Endothelial cell of umbilical vein (primary cell): Measurements from ENCODE around the gene PSIP1. TPM values are rescaled to one million over a fixed set of nuclear protein-coding genes. Genes with fewer than 3 reads are reported as not detected.

Experiments used
- BruUV-seq: library from RNA; stranded (reverse); fragments of 400-500 nt; replicated peaks from 2 replicates; lab custom pipeline; 2021; lab: Mats Ljungman, UMichigan
- CTCF ChIA-PET: fragments of 300-600, 350-600 bp; sonication (Branson Sonifier 250); formaldehyde crosslinking; loops from one replicate; lab custom pipeline; 2021; ENCODE audit warnings: antibody characterized with exemption, inconsistent platforms; lab: Charles Lee
- POLR2A ChIA-PET: fragments of 300-600, 350-600 bp; sonication (Branson Sonifier 250); formaldehyde crosslinking; loops from one replicate; lab custom pipeline; 2021; ENCODE audit warnings: antibody characterized with exemption, inconsistent platforms; lab: Charles Lee
- DNase-seq: peaks from one replicate; pipeline ENCODE4 v3.0.0-alpha.2; 2011; ENCODE audit warnings: low read depth, low spot score
- FAIRE-seq: peaks from 2 replicates; lab custom pipeline; 2011; peaks lifted over from hg19 to GRCh38; lab: Jason Lieb, UNC
- H2AFZ ChIP-seq: 2 replicates; pipeline ENCODE4 v1.6.0; 2012; ENCODE audit warnings: low read depth, low read length, control low read depth, inconsistent platforms
- H3K27ac ChIP-seq: 2 replicates; pipeline ENCODE4 v1.5.1; 2011; ENCODE audit warnings: low read depth, mild to moderate bottlenecking, control low read depth, low read length, moderate library complexity; ENCODE audit not compliant: insufficient read depth
- H3K27me3 ChIP-seq, 2 experiments: 2 replicates each; pipeline versions ENCODE4 v1.6.0 to v1.6.1; 2011; ENCODE audit warnings: low read length in 2 of 2, mixed read lengths in 1 of 2; ENCODE audit not compliant: control insufficient read depth in 2 of 2, insufficient read depth in 2 of 2
- H3K36me3 ChIP-seq, 2 experiments: 2 replicates in 1 of 2; 3 replicates in 1 of 2; pipeline ENCODE4 v1.5.1; 2011; ENCODE audit warnings: low read length in 2 of 2, mild to moderate bottlenecking in 1 of 2, moderate library complexity in 1 of 2; ENCODE audit not compliant: control insufficient read depth in 2 of 2, insufficient read depth in 2 of 2; ENCODE audit errors: extremely low read depth in 1 of 2
- H3K4me1 ChIP-seq: 3 replicates; pipeline ENCODE4 v1.5.1; 2011; ENCODE audit warnings: mild to moderate bottlenecking, low read length; ENCODE audit not compliant: control insufficient read depth, insufficient read depth; ENCODE audit errors: extremely low read depth
- H3K4me2 ChIP-seq: 2 replicates; pipeline ENCODE4 v1.6.1; 2011; ENCODE audit warnings: low read length, control low read depth, mixed read lengths; ENCODE audit not compliant: insufficient read depth
- H3K4me3 ChIP-seq, 3 experiments: fragments of 200-600 bp in 1 of 3; sonication (generic), shearing (Covaris generic) in 1 of 3; replicated peaks in 1 of 3; 2 replicates each; pipeline ENCODE4 v1.5.1; 2011 to 2016; ENCODE audit warnings: control low read depth in 3 of 3, low read length in 3 of 3, mild to moderate bottlenecking in 2 of 3, inconsistent platforms in 1 of 3, low read depth in 1 of 3, moderate library complexity in 1 of 3; ENCODE audit not compliant: insufficient read depth in 1 of 3
- H3K79me2 ChIP-seq: 2 replicates; pipeline ENCODE4 v1.6.0; 2012; ENCODE audit warnings: low read length, inconsistent platforms; ENCODE audit not compliant: control insufficient read depth, insufficient read depth
- H3K9ac ChIP-seq: replicated peaks from 2 replicates; pipeline ENCODE3; 2011; ENCODE audit warnings: low read length, control low read depth; ENCODE audit not compliant: insufficient read depth; ENCODE audit errors: extremely low read depth
- H3K9me1 ChIP-seq: replicated peaks from 3 replicates; pipeline ENCODE4 v1.6.0; 2011; ENCODE audit warnings: mild to moderate bottlenecking, low read length; ENCODE audit not compliant: control insufficient read depth, insufficient read depth; ENCODE audit errors: extremely low read depth
- H3K9me3 ChIP-seq: replicated peaks from 2 replicates; pipeline ENCODE4 v1.5.1; 2012; ENCODE audit warnings: low read length, inconsistent platforms; ENCODE audit not compliant: control insufficient read depth, insufficient read depth
- H4K20me1 ChIP-seq: replicated peaks from 2 replicates; pipeline ENCODE3; 2011; ENCODE audit warnings: mild to moderate bottlenecking, low read length; ENCODE audit not compliant: control insufficient read depth, insufficient read depth; ENCODE audit errors: extremely low read depth
- EZH2 ChIP-seq: IDR thresholded peaks from 2 replicates; pipeline ENCODE4 v1.6.1; 2012; ENCODE audit warnings: borderline replicate concordance, low read depth, mild to moderate bottlenecking, moderate library complexity, low read length, inconsistent platforms; ENCODE audit not compliant: severe bottlenecking
- FOS ChIP-seq: IDR thresholded peaks from 2 replicates; pipeline ENCODE4 v1.6.1; 2011; ENCODE audit warnings: mild to moderate bottlenecking, low read length, moderate library complexity, borderline replicate concordance; ENCODE audit not compliant: insufficient read depth
- GATA2 ChIP-seq: IDR thresholded peaks from 2 replicates; pipeline ENCODE4 v1.7.0; 2011; ENCODE audit warnings: low read depth, mild to moderate bottlenecking, moderate library complexity, mixed read lengths, low read length; ENCODE audit not compliant: insufficient read length, insufficient read depth
- JUN ChIP-seq: IDR thresholded peaks from 2 replicates; pipeline ENCODE4 v1.6.1; 2011; ENCODE audit warnings: borderline replicate concordance, low read depth; ENCODE audit not compliant: insufficient read length, insufficient read depth
- MYC ChIP-seq: IDR thresholded peaks from one replicate; pipeline ENCODE4 v1.6.1; 2011; ENCODE audit warnings: mild to moderate bottlenecking, low read depth, low read length
- POLR2A ChIP-seq: IDR thresholded peaks from 2 replicates; pipeline ENCODE4 v1.6.1; 2012; ENCODE audit warnings: low read depth, mild to moderate bottlenecking, control low read depth, low read length
- POLR2AphosphoS5 ChIP-seq: IDR thresholded peaks from 2 replicates; pipeline ENCODE4 v1.6.1; 2012; ENCODE audit warnings: low read depth, mild to moderate bottlenecking, control low read depth, low read length, moderate library complexity; ENCODE audit not compliant: insufficient read depth
- dilution Hi-C: fragments of 300-500 bp; cut with MboI; formaldehyde crosslinking; loops from one replicate; pipeline ENCODE4 v1.15.0; 2019; ENCODE audit warnings: low sequenced_read_pairs; ENCODE audit not compliant: extremely low pct_ligation_motif_present
- intact Hi-C: fragments of 100-400 bp; cut with micrococcal nuclease; formaldehyde crosslinking; loops from one replicate; pipeline ENCODE4 v1.10.0; 2022
- polyA plus RNA-seq, 4 experiments: library from polyadenylated mRNA; depleted of rRNA in 3 of 4; stranded (reverse) in 3 of 4; unstranded in 1 of 4; fragments of >200 nt; gene quantifications; 2 replicates each; pipeline versions ENCODE4 v1.2.1 to v1.2.3, GENCODE V29; 2011 to 2012; ENCODE audit warnings: missing spikeins in 1 of 4
- total RNA-seq: library from RNA; stranded (reverse); gene quantifications from 2 replicates; pipeline ENCODE4 v1.2.3, GENCODE V29; 2021
- TF ChIP-seq, protein P1 (sequence below), 2 donors: IDR thresholded peaks; 1 replicate in 1 of 2; 2 replicates in 1 of 2; pipeline ENCODE4 v1.5.1; 2011; ENCODE audit warnings: low read length in 2 of 2, mild to moderate bottlenecking in 2 of 2, moderate library complexity in 2 of 2, control low read depth in 1 of 2, inconsistent platforms in 1 of 2, low read depth in 1 of 2; ENCODE audit not compliant: insufficient read depth in 1 of 2; ENCODE audit errors: extremely low read depth in 1 of 2
- TF ChIP-seq, protein P2 (sequence below): IDR thresholded peaks from 2 replicates; pipeline ENCODE4 v1.6.1; 2011; ENCODE audit not compliant: insufficient read depth, insufficient read length

Gene PSIP1
- total and polyA plus RNA-seq, 2 donors (not counting 3 experiments of a cell fraction or from before 2014, with no cell fraction given) = 12.9 to 76.7 TPM

DNA sequence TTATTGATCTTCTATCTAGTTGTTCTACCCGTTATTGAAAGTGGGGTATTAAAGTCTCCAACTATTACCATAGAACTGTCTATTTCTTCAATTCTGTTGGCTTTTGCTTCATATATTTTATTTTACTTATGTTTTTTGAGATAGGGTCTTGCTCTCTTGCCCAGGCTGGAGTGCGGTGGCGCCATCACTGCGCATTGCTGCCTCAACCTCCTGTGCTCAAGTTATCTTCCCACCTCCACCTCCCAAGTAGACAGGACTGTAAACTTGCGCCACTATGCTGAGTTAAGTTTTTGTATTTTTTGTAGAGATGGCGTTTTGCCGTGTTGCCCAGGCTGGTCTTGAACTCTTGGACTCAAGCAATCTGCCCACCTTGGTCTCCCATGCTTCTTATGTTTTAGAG lies 71.9 kb downstream of the PSIP1 start:
- CTCF ChIA-PET = no interaction called here
- peaks cover 2% of the 10 kb centered on the region for H4K20me1 ChIP-seq
- POLR2A ChIA-PET = no interaction called here
- TF ChIP-seq JUN = no peak
- TF ChIP-seq GATA2 = no peak
- TF ChIP-seq MYC = no peak
- no peak for TF ChIP-seq EZH2
- no peak for TF ChIP-seq POLR2A
- TF ChIP-seq, protein P1, sequence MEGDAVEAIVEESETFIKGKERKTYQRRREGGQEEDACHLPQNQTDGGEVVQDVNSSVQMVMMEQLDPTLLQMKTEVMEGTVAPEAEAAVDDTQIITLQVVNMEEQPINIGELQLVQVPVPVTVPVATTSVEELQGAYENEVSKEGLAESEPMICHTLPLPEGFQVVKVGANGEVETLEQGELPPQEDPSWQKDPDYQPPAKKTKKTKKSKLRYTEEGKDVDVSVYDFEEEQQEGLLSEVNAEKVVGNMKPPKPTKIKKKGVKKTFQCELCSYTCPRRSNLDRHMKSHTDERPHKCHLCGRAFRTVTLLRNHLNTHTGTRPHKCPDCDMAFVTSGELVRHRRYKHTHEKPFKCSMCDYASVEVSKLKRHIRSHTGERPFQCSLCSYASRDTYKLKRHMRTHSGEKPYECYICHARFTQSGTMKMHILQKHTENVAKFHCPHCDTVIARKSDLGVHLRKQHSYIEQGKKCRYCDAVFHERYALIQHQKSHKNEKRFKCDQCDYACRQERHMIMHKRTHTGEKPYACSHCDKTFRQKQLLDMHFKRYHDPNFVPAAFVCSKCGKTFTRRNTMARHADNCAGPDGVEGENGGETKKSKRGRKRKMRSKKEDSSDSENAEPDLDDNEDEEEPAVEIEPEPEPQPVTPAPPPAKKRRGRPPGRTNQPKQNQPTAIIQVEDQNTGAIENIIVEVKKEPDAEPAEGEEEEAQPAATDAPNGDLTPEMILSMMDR (IDR thresholded peaks at IDR 0.05; ENCODE audit: extremely low read depth in 1 of 2, insufficient read depth in 1 of 2, low read depth in 1 of 2, low read length in 2 of 2) = no peak
- TF ChIP-seq, protein P2, sequence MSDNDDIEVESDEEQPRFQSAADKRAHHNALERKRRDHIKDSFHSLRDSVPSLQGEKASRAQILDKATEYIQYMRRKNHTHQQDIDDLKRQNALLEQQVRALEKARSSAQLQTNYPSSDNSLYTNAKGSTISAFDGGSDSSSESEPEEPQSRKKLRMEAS = no peak
- no peak for TF ChIP-seq POLR2AphosphoS5
- TF ChIP-seq FOS = no peak
- H3K27me3 ChIP-seq = no peaks in the 10 kb centered on the region
- no TSS peak for BruUV-seq
- no peak overlapping the region for H3K9ac ChIP-seq
- H3K4me3 ChIP-seq = no peak overlapping the region
- intact Hi-C loops = no loop called here
- peaks cover 61% of the 10 kb centered on the region for H3K79me2 ChIP-seq
- no peaks in the 10 kb centered on the region for H3K9me3 ChIP-seq
- H3K4me2 ChIP-seq = no peak overlapping the region
- FAIRE-seq (no peak), DNase-seq (no peak)
- H3K36me3 ChIP-seq = peaks cover 2 to 7% of the 10 kb centered on the region in 2 experiments
- no peak overlapping the region for H3K27ac ChIP-seq
- dilution Hi-C loops = no loop called here
- H3K9me1 ChIP-seq = no peaks in the 10 kb centered on the region
- no peaks in the 10 kb centered on the region for H3K4me1 ChIP-seq
- H2AFZ ChIP-seq = no peak overlapping the region
